GM12865 (cell line): ENCODE data around the gene SLC39A5.
"Not testable (repeated sequence)": the region's sequence is repeated elsewhere in the genome, so short reads cannot be mapped to it uniquely, and the experiment has no call there.

Experiments used
- DNase-seq: peaks from one replicate; pipeline ENCODE4 v3.0.0; 2010; ENCODE audit warnings: low read depth
- H3K4me3 ChIP-seq: 2 replicates; pipeline ENCODE4 v1.5.1; 2011; ENCODE audit warnings: mild to moderate bottlenecking, low read depth, low read length, control low read depth
- TF ChIP-seq, protein P1 (sequence below): IDR thresholded peaks from 2 replicates; pipeline ENCODE4 v1.5.1; 2011; ENCODE audit warnings: low read length, control low read depth, low read depth, inconsistent platforms; ENCODE audit not compliant: insufficient read depth; ENCODE audit errors: missing control alignments

The SLC39A5 gene

DNA sequence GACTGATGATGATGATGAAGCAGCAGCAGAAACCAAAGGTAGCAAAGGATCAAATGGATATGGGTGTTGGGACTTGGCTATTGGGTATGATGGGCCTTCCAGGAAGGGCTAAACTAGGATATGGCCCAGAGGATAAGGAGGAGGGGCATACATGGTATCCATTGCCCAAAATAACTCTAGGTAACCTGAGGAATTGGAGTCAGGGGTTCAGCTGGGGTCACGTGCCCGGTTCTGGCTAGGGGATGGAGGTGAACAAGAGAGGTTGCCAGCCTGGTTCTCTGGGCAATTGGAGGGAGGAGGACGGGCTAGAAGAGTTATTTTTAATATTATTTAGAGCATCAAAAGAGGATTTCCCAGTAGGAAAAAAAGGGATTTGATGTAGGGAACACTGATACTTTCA, 31.1 kb downstream of the SLC39A5 start:
- DNase-seq, result no peak
- H3K4me3 ChIP-seq, result no peak overlapping the region
- TF ChIP-seq, protein P1, sequence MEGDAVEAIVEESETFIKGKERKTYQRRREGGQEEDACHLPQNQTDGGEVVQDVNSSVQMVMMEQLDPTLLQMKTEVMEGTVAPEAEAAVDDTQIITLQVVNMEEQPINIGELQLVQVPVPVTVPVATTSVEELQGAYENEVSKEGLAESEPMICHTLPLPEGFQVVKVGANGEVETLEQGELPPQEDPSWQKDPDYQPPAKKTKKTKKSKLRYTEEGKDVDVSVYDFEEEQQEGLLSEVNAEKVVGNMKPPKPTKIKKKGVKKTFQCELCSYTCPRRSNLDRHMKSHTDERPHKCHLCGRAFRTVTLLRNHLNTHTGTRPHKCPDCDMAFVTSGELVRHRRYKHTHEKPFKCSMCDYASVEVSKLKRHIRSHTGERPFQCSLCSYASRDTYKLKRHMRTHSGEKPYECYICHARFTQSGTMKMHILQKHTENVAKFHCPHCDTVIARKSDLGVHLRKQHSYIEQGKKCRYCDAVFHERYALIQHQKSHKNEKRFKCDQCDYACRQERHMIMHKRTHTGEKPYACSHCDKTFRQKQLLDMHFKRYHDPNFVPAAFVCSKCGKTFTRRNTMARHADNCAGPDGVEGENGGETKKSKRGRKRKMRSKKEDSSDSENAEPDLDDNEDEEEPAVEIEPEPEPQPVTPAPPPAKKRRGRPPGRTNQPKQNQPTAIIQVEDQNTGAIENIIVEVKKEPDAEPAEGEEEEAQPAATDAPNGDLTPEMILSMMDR, result no peak

DNA sequence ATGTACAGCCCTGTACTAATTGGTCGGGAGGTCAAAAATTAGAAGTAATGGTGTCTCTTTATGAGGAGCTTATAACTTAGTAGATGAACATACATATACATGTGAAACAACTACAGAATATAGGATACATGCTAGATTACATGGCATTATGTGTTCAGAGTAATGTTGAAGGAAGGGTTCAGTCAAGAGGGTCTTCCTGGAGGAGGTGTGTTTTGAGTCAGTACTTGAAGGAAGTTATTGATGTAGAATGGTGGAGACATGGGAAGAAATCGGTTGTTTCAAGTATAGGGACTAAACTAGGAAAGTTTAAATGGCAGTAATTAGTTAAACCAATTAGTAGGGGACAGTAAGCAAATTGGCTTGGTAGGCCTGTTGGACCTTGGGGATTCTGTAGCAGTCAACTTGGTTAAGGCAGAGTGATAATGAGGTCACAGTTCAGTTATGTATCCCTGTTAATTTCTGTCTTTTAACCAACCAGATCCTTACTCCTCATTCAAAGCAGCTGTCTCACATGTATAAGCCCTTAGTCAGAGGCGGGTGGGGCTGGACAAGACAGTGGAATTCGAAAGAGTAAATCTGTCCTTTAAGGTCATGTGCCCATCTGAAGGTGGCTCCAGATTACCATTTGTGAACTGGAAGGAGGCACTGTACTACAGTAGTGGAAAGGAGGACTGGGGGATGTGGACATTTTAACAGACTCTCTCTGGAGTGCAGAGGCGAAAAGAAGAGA, 31.8 kb downstream of the SLC39A5 start:
- no peak for DNase-seq

DNA sequence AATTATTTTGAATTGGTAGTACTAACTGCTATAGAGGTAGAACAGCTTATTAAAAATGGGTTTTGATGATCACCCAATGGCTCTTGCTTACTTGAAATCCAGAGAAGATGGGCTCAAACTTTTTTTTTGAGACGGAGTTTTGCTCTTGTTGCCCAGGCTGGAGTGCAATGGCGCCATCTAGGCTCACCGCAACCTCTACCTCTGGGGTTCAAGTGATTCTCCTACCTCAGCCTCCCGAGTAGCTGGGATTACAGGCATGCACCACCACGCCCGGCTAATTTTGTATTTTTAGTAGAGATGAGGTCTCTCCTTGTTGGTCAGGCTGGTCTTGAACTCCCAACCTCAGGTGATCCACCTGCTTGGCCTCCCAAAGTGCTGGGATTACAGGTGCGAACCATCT, 33.1 kb downstream of the SLC39A5 start:
- not testable (repeated sequence) for H3K4me3 ChIP-seq, DNase-seq

More for the DNA sequence above, 31.8 kb downstream of the SLC39A5 start:
- H3K4me3 ChIP-seq, result no peak overlapping the region
- TF ChIP-seq, protein P1, result no peak

DNA sequence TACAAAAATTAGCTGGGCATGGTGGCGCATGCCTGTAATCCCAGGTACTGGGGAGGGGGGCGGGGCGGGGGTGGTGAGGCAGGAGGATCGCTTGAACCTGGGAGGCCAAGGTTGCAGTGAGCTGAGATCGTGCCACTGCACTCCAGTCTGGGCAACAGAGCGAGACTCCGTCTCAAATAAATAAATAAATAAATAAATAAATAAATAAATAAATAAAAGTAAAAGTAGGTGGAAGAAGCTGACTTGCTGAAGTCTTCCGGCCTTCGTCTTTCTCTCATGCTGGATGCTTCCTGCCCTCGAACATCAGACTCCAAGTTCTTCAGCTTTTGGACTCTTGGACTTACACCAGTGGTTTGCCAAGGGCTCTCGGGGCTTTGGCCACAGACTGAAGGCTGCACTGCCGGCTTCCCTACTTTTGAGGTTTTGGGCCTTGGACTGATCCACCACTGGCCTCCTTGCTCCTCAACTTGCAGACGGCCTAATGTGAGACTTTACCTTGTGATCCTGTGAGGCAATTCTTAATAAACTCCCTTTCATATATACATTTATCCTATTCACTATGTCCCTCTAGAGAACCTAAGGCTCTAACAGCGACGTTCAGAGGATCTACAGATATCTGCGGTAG, 36.3 kb downstream of the SLC39A5 start:
- not testable (repeated sequence) for DNase-seq
- H3K4me3 ChIP-seq, result peak overlapping the region; percentile 65

DNA sequence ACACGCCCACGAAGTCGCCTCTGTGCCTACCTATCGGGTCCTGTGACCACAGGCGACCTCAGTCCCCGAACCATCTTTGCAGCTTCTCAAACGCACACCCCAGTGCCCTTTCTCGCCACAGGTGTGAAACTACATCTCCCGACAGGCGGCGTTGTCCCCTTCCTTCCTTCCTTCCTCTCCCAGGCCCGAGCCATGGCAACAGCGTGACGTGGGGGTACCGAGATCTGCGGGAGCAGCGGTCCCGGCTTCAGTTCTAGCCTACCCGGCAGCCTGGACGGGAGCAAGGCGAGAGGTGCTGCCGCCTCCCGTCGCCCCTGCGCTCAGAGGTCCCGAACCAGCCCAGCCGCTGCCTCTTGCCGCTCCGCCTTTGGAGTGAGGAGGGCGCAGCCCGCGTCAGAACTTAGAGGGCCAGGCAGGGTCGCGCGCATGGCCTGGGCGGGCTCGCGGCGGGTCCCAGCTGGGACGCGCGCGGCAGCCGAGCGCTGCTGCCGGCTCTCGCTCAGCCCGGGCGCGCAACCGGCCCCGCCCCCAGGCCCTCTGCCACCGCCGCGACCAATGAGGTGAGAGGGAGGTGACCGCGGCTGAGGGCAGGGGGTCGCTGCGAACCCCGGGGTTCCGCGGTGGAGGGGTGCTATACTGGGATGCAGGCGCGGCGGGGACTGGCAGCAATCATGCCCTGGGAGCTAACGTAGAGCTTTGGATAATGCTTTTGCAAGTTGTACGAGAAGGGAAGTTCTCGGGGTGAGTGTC, 37.0 kb downstream of the SLC39A5 start, which contains the start of gene COQ10A:
TSS of gene COQ10A (plus strand) at position 250 of the 750 bp plus-strand sequence. CDS start at position 427, 177 bp downstream.
- TF ChIP-seq, protein P1, result peak; percentile 56
- peak; percentile 89 for DNase-seq
- H3K4me3 ChIP-seq, result peak within 1 kb of the TSS; percentile 65

DNA sequence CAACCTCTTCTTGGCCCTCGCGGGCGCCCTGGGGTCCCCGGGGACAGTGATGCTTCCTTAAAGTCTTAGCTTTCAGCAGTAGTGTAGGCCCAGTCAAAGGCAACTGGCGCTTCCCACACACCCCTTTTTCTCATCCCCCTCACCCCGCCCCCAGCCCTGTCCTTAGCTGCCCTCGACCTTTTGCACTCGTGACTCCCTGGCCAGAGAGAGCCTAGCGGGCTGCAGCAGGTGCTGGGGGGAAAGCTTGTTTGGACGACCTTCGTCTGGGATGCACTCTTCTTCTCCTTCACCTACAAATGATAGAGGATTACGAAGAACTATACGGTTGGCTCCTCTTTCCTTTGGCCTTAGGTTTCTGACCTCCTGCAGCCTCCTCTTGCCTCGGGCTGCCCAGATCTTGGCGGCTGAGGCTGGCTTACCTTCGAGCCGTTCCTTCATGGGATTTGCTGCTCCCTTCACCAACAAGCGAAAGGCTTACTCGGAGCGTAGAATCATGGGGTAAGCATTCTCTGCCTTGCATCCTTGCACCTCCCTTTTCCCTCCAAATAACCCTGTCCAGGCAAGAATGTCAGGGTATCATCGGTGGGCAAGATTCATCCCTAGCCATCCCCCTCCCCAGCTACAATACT, 37.7 kb downstream of the SLC39A5 start:
- TF ChIP-seq, protein P1, result no peak
- peak; percentile 21 for DNase-seq
- H3K4me3 ChIP-seq, result peak overlapping the region; percentile 65

DNA sequence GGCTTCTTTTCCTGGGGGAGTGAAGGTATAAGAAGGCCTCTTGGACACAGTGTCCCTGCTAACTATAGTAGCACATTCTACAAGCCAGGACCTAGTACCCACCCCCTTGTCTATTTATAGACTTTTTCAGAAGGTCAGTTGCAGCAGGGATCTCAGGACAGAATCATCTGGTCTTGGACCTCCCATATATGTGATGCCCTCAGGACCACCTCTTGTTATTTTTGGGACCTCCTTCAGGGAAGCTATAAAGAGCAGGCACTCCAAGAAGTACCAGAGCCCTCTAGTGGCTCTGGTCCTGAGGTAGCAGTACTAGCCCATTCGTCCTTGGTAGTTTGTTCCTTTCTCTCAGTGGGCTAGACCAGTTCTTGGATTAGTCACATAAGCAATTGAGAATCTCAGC, 41.2 kb downstream of the SLC39A5 start:
- no peak overlapping the region for H3K4me3 ChIP-seq
- peak; percentile 26 for DNase-seq
- TF ChIP-seq, protein P1, result peak; percentile 25

DNA sequence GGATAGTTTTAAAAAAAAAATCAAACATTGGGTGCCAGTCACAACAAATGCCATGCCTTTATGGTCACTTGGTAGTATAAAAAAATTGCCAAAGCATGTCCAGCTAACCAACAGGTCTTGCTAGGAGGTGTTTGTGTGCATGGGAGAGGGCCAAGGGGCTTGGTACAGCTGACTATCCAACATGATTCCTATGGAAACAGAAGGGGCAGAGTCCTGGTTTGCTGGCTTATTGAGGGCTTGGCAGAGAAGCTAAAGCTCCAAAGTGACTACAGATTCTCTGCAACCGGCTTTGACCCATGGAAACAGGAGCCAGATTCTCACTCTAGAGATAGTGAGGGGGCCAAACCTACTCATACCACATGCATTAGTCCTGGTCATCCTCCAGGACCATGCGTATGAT, 42.6 kb downstream of the SLC39A5 start:
- DNase-seq, result not testable (repeated sequence)

More for the DNA sequence above, 42.6 kb downstream of the SLC39A5 start:
- H3K4me3 ChIP-seq, result not testable (repeated sequence)
